Measurements from ENCODE around the gene TMEM258.

TMEM258 gene

DNA sequence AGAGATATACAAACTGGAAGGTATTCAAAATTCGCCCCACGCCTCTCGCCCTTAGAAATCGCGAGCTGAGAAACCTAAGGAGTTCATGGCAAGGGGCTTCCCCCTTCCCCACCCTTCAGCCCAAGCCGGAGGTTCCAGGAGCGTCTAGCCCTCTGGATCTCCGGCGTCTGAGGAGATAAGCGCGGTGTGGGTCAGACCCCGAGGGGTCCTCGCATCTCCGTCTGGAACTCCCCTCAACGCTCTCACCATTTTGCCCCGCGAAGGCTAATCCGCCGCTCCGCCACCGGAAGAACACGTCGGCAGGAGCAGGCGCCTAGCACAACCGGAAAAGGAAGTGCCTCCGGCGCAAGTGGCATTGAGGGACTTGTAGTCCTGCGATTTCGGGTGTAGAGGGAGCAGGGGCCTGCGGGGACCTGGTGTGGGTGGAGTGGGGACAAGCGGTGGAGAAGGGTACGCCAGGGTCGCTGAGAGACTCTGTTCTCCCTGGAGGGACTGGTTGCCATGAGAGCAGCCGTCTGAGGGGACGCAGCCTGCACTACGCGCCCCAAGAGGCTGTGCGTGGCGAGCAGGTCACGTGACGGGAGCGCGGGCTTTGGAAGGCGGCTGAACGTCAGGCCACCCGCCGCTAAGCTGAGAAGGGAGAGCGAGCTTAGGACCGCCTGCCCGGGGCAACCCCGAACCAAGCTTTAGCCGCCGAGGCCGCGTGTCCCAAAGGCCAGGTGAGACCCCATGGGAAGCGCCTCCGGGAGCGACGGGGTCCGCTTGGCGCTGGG lies at the start of gene TMEM258, which contains the start of gene FEN1:
TSS of gene TMEM258 (minus strand) at position 290 of the 773 bp plus-strand sequence. CDS start at position 249, 41 bp downstream.
TSS of gene FEN1 (plus strand) at position 602 of the 773 bp plus-strand sequence. CDS start 2,451 bp downstream, outside the sequence.
- DNase-seq = peak; percentile 87

DNA sequence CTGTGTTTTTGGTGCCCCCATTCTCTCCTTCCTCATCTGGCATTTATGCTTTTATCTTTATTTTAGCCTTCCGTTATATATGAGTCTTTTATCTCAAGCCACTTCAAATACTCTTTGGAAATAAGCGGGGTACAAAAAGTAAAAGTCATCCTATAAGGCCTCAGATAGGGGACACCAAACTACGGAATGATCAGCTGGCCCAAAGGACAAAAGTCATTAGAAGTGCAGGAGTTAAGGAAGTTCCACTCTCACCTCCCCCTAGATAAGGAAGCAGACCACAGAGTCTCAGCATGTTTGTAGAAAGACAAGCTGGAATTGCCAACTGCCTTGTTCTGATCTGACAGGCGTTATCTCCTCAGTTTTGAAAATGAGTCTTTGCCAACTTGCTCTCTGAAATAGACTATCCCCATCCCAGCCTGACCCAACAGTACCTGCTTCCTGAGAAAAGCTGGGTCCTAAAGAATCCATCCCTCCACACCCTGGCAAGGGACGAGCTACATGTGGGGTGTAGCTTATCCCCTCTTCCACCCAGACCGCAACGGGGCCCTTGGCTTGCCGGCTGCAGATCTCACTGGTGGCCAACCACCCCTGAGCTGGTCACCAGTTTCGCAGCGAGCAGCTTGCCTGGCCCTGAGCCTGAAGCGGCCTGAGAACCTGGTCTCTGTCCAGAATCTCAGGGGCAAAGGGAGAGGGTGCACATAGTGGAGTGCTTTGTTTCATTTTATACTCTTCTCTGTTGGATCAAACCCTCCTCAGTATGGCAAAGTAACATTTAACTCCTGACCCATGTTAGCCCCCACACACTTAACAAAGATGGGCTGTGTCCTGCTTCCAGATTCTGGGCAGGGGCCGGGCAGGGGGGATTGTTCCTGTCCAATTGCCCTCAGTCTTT lies 49.5 kb upstream of the TMEM258 start:
- DNase-seq = no peak

DNA sequence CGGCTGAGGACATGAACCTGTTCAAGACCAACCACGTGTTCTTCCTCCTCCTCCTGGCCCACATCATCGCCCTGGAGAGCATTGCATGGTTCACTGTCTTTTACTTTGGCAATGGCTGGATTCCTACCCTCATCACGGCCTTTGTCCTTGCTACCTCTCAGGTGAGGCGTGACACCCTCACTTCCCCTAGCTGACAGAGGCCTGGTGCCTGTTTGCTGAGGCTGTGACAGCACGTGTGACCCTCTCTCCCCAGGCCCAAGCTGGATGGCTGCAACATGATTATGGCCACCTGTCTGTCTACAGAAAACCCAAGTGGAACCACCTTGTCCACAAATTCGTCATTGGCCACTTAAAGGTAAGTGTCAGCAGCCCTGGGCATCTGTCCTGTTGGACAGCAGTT lies 48.0 kb upstream of the TMEM258 start:
- no peak for DNase-seq

DNA sequence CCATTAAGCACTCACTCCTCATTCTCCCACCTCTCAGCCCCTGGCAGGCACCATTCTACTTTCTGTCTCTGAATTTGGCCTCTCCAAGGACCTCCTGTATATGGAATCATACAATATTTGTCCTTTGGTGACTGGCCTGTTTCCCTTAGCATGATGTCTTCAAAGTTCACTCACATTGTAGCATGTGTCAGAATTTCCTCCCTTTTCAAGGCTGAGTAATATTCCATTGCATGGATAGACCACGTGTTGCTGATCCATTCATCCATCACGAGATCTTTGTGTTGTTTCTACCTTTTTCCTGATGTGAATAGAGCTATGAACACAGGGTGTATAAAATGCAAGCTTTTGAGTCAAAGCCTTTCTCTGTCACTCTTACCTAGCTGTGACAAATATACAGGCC lies 47.3 kb upstream of the TMEM258 start:
- no peak for DNase-seq

DNA sequence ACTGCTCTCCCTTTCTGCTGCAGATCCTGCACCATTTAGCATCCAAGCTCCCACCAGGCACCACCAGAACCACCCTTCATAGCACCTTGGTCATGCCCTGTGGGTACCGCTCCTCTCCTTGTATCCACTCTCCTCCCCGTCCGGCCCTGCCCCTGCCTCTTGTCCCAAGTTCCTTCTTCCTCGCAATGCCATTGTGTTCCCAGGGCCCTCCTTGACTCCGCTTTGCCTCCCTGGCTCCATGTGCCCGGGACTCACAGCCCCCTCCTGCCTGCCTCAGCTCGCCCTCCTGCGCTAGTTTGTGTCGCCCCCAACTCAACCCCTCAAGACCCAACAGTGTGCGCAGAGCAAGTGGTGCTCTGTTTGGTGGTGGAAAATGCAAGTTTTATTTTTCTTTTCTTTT lies 46.5 kb upstream of the TMEM258 start:
- no peak for DNase-seq

DNA sequence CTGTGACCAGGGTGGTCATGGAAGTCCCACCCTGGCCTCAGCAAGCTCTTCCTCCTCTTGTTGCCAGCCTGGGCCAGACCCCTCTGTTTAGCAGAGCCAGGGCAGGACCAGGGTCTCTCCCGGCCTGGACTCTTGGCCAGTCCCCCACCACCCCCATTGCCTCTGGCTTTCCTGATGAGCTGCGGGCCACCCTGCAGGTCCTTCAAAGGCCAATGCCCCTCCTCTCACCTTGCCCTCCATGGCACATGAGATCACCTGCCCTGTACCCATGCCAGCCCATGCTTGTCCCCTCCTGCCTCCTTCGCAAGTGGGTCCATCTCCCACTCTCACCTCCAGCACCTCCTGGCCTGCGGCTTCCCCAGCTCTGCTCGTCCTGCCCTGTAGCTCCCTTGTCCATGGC lies 46.1 kb upstream of the TMEM258 start:
- DNase-seq = no peak

DNA sequence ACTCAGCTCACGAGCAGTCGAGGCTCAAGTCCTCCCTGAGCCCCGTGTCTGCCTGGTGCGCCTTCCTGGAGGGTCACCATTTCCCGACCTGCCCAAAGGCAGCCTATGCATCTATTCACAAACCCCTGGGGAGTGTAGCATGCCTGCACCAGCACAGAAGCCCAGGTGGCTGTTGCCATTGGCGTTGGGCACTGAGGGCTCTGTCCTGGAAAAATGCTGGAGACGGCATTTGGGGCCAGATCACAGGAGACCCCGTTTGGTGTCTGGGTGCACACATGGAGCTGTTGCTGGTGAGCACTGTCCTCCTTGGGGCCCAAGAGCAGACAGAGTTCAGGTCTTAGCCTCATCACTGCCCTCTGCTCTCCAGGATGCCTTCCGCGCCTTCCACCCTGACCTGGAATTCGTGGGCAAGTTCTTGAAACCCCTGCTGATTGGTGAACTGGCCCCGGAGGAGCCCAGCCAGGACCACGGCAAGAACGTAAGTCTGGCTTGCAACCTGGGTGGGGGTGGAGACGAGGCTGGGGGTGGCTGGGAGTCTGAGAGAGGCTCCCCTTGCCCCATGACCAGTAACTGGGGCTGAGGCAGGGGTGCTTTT lies 45.1 kb upstream of the TMEM258 start:
- no peak for DNase-seq

DNA sequence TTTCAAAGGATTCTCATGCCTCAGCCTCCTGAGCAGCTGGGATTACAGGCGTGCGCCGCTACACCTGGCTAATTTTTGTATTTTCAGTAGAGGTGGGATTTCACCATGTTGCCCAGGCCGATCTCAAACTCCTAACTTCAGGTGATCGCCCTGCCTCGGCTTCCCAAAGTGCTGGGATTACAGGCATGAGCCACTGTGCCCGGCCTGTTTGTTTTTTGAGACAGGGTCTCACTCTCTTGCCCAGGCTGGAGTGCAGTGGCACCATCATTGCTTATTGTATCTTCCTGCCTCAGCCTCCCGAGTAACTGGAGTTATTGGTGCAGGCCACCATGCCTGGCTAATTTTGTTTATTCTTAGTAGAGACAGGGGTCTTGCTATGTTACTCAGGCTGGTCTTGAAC lies 43.8 kb upstream of the TMEM258 start:
- no peak for DNase-seq

DNA sequence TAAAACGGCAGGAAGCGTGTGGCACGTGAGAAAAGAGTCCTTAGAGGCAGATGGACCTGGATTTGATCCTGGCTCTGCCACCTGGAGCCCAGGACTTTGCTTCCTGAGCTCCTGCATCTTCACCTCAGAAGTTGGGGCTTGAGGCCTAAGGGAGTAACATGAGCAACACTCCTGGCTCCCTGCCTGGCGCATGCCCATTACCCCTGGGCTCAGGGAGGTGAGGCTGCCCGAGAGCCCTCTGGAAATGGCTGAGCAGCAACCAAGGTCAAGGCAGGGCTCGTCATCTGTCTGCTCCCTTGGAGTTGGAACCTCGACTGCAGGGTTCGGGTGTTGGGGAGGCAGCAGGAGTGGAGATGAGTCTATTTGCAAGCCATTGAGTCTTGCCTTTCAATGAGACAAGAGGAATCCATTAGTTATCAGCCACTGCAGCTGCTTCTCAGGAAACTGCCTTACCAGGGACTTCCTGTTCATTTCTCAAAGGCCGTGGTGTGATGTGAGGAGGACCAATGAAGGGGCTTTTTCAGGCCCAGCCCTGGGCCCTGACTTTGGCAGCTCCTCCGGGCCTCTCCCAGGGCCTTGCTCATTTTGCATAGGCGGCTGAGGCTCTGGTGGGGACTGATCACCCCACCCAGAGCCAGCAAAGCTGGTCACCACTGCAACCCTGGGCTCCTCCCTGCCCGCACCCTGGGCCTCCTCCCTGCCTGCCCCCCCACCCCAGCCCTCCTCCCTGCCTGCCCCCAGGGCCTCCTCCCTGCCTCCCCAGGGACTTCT lies 42.1 kb upstream of the TMEM258 start:
- peak; percentile 39 for DNase-seq

DNA sequence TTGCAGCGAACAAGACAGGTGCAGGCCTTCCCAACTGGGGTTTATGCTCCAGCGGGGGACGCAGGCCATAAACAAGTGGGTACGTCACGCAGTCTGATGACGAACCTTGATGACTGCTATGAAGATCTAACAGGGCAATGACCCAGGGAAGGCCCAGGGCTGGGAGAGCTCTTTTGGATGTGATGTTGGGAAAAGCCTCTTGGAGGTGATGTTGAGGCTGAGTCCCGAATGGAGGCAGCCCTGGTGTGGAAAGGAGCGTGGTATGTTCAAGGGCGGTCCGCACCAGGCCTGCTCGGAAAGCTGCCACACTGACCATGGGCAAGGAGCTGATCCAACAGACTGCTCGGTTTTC lies 41.5 kb upstream of the TMEM258 start:
- DNase-seq = no peak

DNA sequence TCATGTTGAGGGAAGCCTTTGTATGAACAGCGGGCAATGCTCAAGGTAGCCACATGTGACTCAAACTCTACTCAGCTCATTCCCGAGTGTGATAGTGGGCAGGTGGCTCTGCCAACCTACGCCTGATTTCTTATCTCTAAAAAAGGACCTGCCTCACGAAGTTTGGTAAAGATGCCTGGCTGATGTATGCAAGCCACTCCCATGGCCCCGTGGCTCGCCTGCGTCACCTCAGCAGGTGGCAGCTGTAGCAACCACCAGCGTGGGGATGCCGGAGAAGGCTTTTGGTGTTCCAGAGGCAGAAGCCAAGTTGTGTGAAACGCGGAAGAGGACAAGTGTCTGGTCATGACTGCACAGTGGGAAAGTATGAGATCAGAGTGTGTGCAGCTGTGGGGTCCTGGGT lies 41.1 kb upstream of the TMEM258 start:
- DNase-seq = no peak

DNA sequence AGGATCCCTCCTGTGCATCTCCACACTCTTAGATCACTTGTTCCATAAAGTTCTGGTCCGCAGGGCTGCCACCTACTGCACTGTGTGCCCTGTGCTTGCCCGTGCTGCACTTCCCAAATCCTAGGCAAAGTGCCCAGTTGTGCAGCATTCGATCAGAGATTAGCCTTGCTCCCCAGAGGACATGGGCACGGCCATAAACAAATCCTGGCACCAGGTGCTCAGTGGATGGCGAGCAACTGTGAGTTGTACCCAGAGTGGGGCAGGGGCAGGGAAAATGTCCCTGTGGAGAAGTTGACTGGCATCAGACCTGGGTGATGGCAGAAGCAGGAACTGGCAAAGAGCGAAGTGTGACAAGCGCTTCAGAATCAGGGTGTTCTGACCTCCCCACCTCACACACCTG lies 40.4 kb upstream of the TMEM258 start:
- DNase-seq = no peak

DNA sequence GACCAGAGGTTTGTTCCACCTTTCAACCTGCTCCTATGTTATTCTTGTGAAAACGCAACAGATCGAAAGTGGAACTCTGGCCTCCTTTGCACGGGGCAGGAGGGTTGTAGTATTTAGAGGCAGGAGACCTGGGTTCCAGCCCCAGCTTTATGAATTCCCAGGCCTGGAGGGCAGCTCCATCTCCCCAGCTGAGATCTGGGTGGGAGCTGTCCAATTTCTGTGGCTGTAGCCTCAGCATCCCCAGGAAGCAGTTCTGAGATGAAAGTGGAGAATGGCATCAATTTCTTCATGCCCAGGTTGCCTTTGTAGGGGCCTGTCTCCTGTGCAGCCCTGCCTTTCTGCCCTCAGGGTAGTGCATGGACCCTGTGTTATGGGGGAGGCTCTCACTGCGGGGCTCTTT lies 39.8 kb upstream of the TMEM258 start:
- no peak for DNase-seq

DNA sequence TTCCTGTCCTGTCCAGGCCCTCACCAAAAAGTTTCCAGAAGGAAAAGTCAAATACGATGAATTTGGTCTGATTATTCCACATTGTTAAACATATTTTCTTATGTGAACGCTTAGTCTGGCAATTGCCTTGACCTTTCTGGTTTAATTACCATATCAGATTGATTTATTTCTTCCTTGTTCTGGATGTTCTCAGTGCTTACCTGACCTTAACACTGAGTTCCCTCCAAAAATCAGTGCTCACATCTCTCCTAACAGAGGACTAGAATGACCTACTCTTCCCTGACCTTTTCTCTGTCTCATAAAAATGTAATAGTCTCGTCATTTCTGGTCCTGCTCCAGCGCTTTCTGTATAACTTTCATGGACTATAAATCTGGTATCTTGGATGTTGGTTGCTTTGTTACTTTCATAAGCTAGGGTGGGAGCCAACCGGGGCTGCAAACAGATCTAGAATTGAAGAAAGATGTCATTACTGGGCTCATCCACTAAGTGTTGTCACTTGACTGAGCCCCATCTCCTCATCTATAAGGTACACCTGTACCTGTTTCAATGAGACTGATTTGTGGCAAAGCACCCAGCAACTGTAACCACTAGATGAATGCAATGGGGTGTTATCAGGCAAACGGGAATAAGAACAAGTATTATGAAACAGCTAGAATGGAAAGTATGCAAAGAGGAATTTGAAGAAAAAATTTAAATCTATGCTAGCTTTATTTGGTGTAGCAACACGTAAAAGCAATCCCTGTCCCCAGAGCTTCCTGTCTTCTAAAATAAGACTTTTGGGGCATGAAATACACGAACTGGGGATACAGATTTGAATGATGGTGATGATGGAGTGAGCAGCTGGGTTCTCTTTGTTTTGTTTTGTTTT lies 38.1 kb upstream of the TMEM258 start:
- DNase-seq = no peak

DNA sequence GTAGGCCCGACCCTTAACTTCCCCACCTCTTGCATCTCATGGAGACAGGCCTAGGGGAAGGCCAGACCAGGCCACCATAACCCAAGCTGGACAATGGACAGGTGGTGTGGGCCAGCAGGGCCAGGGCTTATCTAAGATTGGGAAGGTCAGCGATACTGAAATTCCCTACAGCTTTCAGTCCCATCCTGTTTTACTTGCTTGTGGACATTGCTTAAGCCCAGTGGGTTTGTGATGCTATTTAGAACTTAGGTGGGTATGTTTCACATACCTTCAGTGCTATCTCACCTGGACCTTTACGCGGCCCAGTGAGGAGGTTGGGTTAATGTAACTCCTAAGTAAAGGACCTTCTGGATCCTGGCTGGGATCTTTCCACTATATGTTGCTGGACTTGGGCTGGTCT lies 37.4 kb upstream of the TMEM258 start:
- no peak for DNase-seq

DNA sequence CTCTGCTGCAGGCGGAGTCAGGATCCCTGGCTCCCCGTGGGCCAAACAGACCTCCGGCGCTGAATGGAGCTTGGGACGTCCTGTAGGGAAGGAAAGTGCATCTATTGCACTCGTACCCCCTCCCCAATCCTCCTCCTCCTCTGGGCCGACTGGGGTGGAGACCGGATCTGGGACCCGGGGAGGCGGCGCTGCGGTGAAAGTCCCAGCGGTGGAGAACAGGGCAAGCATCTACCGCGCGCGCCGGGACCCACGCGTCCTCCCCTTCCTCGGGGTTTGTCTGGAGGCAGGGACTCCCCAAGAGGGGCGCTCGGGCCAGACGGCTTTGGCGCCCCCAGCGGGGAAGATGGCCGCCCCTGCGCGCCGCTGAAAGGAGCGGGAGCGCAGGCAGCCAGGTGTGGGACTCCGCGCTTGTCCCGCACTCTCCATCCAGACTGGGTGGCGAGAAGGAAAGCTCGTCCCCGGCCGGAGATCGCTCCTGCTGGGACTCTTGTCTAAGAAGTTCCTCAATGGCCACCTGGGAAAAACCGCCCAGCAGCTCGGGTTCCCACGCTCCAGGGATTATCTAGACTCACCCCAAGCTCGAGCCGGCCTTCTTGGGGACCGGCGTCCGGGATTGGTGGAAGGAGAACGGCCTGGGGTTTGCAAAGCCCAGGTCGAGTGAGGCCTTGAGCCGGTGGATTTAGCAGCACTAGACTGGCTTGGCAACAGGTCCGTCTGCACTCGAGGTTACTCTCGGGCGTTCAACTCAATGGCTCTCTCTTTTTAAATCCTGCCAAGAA lies 36.4 kb upstream of the TMEM258 start:
- DNase-seq = no peak

DNA sequence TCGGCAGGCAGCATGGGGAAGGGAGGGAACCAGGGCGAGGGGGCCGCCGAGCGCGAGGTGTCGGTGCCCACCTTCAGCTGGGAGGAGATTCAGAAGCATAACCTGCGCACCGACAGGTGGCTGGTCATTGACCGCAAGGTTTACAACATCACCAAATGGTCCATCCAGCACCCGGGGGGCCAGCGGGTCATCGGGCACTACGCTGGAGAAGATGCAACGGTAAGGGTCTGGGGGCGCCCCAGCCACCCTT lies 35.9 kb upstream of the TMEM258 start:
- no peak for DNase-seq

DNA sequence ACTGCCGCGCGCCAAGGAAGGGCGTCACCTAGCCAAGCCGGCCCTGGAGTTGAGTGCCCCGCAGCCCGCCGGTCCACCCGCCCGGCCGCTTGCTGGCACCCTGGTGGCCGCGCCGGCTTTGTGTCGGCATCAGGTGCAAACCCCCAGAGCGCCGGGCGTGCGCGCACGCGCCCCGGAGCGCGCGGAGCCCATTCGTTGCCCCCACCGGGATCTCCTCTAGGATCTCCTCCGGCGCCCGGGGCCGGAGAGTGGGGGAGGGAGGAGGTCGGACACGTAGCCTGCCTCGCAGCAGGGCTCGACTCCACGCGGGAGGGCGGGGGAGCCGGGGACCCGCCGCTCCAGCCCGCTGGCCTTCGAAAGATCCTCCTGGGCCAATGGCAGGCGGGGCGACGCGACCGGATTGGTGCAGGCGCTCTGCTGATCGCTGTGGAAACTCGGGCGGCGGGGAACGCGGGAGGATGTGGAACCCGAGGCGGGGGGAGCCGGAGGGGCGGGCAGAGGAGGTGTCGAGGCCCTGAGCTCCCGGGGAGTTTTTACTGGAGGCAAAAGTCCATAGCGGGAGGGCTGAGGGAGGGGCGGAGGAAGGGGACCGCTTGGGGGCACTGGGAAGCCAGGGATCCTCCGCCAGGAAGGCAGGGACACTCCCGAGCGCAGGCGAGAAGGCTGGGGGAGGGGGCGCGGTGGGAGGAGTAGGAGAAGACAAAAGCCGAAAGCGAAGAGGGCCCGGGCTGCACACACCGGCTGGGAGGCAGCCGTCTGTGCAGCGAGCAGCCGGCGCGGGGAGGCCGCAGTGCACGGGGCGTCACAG lies 35.4 kb upstream of the TMEM258 start, which contains the start of gene FADS2:
TSS of gene FADS2 (plus strand) at position 730 of the 808 bp plus-strand sequence. CDS start 91 bp downstream, outside the sequence.
- DNase-seq = no peak

DNA sequence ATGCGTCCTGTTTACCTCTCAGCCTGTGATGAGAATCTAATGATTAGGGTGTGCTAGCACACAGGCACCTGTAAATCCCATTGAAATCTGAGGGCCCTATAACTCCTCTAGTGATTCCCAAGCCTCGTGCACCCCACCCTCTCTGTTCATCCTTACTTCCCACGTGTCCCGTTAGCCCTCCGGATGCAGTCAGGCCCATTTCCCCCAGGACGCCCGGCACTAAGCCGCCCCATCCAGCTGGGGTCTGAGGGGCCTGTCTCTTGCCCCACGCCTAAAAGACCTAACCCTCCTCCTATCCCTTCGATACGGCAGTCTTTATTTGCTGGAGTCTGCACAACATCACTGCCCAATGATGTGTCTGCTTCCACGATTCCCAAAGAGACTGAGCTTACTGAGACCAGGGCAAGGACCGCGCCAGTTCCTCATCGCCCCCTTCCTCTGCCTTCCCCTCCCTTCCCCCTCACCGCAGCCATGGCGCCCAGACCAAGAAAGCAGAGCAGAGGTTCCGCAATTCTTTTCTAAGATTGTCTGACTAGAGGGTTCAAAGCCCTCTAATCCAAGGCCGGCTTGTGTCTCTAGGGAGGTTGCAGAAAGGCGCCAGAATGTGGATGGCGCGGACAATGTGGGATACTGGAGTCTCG lies 34.7 kb upstream of the TMEM258 start:
- DNase-seq = no peak

DNA sequence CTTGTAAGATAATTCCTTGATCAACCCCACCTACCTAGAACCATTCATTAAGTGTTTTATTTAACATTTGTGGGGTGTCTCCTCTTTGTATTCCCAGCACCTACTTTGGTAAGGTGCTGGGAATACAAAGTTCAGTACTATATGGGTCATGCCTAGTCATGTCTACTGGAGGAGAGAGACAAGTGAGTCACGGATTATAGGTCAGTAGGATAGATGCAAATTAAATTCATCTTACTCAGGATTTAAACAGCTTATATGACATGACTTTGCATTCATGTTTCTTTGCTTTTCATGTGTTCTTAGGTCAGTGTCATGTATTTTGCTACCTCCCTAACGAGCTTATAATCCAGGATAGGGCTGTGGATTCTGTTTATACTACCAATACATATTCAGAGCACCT lies 27.8 kb upstream of the TMEM258 start:
- DNase-seq = no peak
